ENCODE results near the gene KDM7A.

GRCh38 chr7:140042386-140042670, 134.5 kb downstream of the KDM7A start:
- TF ChIP-seq CTCF (IDR thresholded peaks at IDR 0.05) = no peak
- no peak for TF ChIP-seq POLR2A (IDR thresholded peaks at IDR 0.05)

Data from Peyer's patch (tissue), 4 donors.